GM12878 (cell line): Measurements from ENCODE around the gene UGT3A2. TPM values are rescaled to one million over a fixed set of nuclear protein-coding genes. Genes with fewer than 3 reads are reported as not detected.

ENCODE experiments used
- ETV6 ChIP-seq, 2 experiments: fragments of 450-650 bp in 1 of 2; IDR thresholded peaks in 1 of 2; conservative IDR thresholded peaks in 1 of 2; 2 replicates each; pipeline ENCODE4 v1.6.1; 2014; ENCODE audit warnings: antibody characterized with exemption in 1 of 2, borderline replicate concordance in 1 of 2, low read depth in 1 of 2, mild to moderate bottlenecking in 1 of 2, moderate library complexity in 1 of 2
- HCFC1 ChIP-seq: fragments of 150-350 bp; IDR thresholded peaks from 2 replicates; pipeline ENCODE4 v1.6.1; 2014; ENCODE audit warnings: low read length
- ZNF24 ChIP-seq: fragments of 450-650 bp; IDR thresholded peaks from 2 replicates; pipeline ENCODE4 v1.6.1; 2017; ENCODE audit warnings: antibody characterized with exemption, mild to moderate bottlenecking
- ZZZ3 ChIP-seq: IDR thresholded peaks from 2 replicates; pipeline ENCODE4 v1.6.1; 2011; ENCODE audit warnings: low read depth; ENCODE audit not compliant: control insufficient read depth, insufficient read length
- polyA plus RNA-seq, 11 experiments: library from polyadenylated mRNA; depleted of rRNA in 4 of 11; unstranded in 6 of 11; stranded (reverse) in 5 of 11; fragments of >200 nt; fragmentation: Nextera tagmentation in 4 of 11; fragmentation: Illumina TruSeq in 1 of 11; extraction: Ambion mirVana in 4 of 11; extraction: Trizol in 1 of 11; gene quantifications; 1 replicate in 1 of 11; 2 replicates in 10 of 11; pipeline versions ENCODE4 v1.2.1 to v1.2.3, GENCODE V29; 2011 to 2016; ENCODE audit warnings: inconsistent platforms in 2 of 11, missing spikeins in 2 of 11, low read depth in 1 of 11
- total RNA-seq, 4 experiments: library from RNA; depleted of rRNA in 3 of 4; stranded (reverse); fragments of >200 nt in 3 of 4; fragmentation: Illumina TruSeq in 1 of 4; extraction: Trizol in 1 of 4; gene quantifications; 2 replicates each; pipeline versions ENCODE4 v1.2.1 to v1.2.3, GENCODE V29; 2013 to 2021
- TF ChIP-seq, protein P1 (sequence below): fragments of 450-650 bp; IDR thresholded peaks from 2 replicates; pipeline ENCODE4 v1.6.1; 2016; ENCODE audit warnings: mild to moderate bottlenecking
- TF ChIP-seq, protein P2 (sequence below): fragments of 150-350 bp; IDR thresholded peaks from 2 replicates; pipeline ENCODE4 v1.6.1; 2014; ENCODE audit warnings: mild to moderate bottlenecking, low read depth, low read length
- TF ChIP-seq, protein P3 (sequence below): fragments of 450-650 bp; formaldehyde crosslinking; IDR thresholded peaks from 2 replicates; pipeline ENCODE4 v1.5.0; 2022; ENCODE audit warnings: mild to moderate bottlenecking, missing genetic modification characterization

The UGT3A2 gene
- total and polyA plus RNA-seq, 10 of the 15 experiments (the other 5 are each of a cell fraction or from before 2014, with no cell fraction given): 0.02 to 0.50 (median 0.09) TPM; not detected in 7

DNA sequence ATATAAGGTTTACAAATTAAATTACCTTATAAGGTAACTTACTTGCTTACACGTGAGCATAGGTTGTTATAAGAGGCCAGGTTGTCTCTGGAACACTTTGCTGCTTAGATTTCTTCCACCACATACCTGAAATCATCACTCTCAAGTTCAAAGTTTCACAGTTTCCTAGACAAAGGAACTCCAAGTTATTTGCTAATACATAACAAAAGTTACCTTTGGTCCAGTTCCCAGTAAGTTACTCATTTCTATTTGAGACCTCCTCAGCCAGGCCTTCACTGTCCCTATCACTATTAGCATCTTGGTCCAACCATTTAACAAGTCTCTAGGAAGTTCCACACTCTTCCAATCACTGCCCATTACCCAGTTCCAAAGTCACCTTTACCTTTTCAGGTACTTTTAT is 57.0 kb downstream of the UGT3A2 start (continued):
- TF ChIP-seq ETV6 (conservative IDR thresholded peaks at IDR 0.05 in 1 of 2, IDR thresholded peaks at IDR 0.05 in 1 of 2; ENCODE audit: borderline replicate concordance in 1 of 2, low read depth in 1 of 2) (no peak), ZNF24 (no peak), ZZZ3 (no peak), HCFC1 (no peak)
- TF ChIP-seq, protein P1, sequence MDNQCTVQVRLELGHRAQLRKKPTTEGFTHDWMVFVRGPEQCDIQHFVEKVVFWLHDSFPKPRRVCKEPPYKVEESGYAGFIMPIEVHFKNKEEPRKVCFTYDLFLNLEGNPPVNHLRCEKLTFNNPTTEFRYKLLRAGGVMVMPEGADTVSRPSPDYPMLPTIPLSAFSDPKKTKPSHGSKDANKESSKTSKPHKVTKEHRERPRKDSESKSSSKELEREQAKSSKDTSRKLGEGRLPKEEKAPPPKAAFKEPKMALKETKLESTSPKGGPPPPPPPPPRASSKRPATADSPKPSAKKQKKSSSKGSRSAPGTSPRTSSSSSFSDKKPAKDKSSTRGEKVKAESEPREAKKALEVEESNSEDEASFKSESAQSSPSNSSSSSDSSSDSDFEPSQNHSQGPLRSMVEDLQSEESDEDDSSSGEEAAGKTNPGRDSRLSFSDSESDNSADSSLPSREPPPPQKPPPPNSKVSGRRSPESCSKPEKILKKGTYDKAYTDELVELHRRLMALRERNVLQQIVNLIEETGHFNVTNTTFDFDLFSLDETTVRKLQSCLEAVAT: no peak
- TF ChIP-seq, protein P2, sequence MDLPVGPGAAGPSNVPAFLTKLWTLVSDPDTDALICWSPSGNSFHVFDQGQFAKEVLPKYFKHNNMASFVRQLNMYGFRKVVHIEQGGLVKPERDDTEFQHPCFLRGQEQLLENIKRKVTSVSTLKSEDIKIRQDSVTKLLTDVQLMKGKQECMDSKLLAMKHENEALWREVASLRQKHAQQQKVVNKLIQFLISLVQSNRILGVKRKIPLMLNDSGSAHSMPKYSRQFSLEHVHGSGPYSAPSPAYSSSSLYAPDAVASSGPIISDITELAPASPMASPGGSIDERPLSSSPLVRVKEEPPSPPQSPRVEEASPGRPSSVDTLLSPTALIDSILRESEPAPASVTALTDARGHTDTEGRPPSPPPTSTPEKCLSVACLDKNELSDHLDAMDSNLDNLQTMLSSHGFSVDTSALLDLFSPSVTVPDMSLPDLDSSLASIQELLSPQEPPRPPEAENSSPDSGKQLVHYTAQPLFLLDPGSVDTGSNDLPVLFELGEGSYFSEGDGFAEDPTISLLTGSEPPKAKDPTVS: no peak
- TF ChIP-seq, protein P3, sequence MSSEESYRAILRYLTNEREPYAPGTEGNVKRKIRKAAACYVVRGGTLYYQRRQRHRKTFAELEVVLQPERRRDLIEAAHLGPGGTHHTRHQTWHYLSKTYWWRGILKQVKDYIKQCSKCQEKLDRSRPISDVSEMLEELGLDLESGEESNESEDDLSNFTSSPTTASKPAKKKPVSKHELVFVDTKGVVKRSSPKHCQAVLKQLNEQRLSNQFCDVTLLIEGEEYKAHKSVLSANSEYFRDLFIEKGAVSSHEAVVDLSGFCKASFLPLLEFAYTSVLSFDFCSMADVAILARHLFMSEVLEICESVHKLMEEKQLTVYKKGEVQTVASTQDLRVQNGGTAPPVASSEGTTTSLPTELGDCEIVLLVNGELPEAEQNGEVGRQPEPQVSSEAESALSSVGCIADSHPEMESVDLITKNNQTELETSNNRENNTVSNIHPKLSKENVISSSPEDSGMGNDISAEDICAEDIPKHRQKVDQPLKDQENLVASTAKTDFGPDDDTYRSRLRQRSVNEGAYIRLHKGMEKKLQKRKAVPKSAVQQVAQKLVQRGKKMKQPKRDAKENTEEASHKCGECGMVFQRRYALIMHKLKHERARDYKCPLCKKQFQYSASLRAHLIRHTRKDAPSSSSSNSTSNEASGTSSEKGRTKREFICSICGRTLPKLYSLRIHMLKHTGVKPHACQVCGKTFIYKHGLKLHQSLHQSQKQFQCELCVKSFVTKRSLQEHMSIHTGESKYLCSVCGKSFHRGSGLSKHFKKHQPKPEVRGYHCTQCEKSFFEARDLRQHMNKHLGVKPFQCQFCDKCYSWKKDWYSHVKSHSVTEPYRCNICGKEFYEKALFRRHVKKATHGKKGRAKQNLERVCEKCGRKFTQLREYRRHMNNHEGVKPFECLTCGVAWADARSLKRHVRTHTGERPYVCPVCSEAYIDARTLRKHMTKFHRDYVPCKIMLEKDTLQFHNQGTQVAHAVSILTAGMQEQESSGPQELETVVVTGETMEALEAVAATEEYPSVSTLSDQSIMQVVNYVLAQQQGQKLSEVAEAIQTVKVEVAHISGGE (CRISPR knock-in tag): no peak
